ENCODE results near the gene TARS2.

DNA sequence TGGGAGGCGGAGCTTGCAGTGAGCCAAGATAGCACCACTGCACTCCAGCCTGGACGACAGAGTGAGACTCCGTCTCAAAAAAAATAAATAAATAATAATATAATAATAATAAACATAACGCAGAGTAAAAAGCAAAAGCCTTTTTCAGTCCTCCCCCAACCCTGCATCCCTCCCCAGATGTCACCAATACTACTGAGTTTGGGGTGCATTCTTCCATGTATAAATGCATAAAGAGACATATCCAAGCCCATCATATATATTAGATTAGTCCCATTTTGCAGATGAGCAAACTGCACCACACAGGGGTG is 61.1 kb downstream of the TARS2 start:
- TF ChIP-seq, protein P1, sequence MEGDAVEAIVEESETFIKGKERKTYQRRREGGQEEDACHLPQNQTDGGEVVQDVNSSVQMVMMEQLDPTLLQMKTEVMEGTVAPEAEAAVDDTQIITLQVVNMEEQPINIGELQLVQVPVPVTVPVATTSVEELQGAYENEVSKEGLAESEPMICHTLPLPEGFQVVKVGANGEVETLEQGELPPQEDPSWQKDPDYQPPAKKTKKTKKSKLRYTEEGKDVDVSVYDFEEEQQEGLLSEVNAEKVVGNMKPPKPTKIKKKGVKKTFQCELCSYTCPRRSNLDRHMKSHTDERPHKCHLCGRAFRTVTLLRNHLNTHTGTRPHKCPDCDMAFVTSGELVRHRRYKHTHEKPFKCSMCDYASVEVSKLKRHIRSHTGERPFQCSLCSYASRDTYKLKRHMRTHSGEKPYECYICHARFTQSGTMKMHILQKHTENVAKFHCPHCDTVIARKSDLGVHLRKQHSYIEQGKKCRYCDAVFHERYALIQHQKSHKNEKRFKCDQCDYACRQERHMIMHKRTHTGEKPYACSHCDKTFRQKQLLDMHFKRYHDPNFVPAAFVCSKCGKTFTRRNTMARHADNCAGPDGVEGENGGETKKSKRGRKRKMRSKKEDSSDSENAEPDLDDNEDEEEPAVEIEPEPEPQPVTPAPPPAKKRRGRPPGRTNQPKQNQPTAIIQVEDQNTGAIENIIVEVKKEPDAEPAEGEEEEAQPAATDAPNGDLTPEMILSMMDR (IDR thresholded peaks at IDR 0.05): no peak
- no peak for TF ChIP-seq POLR2A (IDR thresholded peaks at IDR 0.05; ENCODE audit: low read length)
- TF ChIP-seq RFX5 (IDR thresholded peaks at IDR 0.05): no peak
- no peak for TF ChIP-seq FOSL2 (IDR thresholded peaks at IDR 0.05)
- TF ChIP-seq FOSL2 (CRISPR knock-in tag; IDR thresholded peaks at IDR 0.05): no peak
- TF ChIP-seq CHD4 (IDR thresholded peaks at IDR 0.05; ENCODE audit: borderline replicate concordance): no peak
- TF ChIP-seq, protein P2, sequence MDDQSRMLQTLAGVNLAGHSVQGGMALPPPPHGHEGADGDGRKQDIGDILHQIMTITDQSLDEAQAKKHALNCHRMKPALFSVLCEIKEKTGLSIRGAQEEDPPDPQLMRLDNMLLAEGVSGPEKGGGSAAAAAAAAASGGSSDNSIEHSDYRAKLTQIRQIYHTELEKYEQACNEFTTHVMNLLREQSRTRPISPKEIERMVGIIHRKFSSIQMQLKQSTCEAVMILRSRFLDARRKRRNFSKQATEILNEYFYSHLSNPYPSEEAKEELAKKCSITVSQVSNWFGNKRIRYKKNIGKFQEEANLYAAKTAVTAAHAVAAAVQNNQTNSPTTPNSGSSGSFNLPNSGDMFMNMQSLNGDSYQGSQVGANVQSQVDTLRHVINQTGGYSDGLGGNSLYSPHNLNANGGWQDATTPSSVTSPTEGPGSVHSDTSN (IDR thresholded peaks at IDR 0.05): no peak
- no peak for TF ChIP-seq SMC3 (IDR thresholded peaks at IDR 0.05)
